Activated CD8-positive, alpha-beta T cell treated with anti-CD3 and anti-CD28 coated beads for 36 hours (primary cell): ENCODE results near the gene NAA25. TPM values are rescaled to one million over a fixed set of nuclear protein-coding genes. Genes with fewer than 3 reads are reported as not detected.
"Not testable (repeated sequence)": the region's sequence is repeated elsewhere in the genome, so short reads cannot be mapped to it uniquely, and the experiment has no call there.

Experiments
- ATAC-seq: fragments of 200-7000 bp; cut with Tn5 transposase; one replicate; pipeline ENCODE4 v1.10.0; 2021; ENCODE audit warnings: mild to moderate bottlenecking, moderate library complexity
- CTCF ChIA-PET: fragments of 350-600 bp; sonication (Branson Sonifier 250); formaldehyde crosslinking; loops from one replicate; lab custom pipeline; 2021; ENCODE audit warnings: antibody characterized with exemption; lab: Charles Lee
- POLR2A ChIA-PET: fragments of 350-600 bp; sonication (Branson Sonifier 250); formaldehyde crosslinking; loops from one replicate; lab custom pipeline; 2021; ENCODE audit warnings: antibody characterized with exemption; lab: Charles Lee
- DNase-seq: peaks from one replicate; pipeline ENCODE4 v3.0.0-alpha.2; 2020
- H3K27ac Mint-ChIP-seq: one replicate; pipeline ENCODE4 v1.8.0; 2021; ENCODE audit warnings: mild to moderate bottlenecking, mixed read lengths
- H3K27me3 Mint-ChIP-seq: one replicate; pipeline ENCODE4 v1.8.0; 2021; ENCODE audit warnings: mixed read lengths
- H3K36me3 Mint-ChIP-seq: one replicate; pipeline ENCODE4 v1.8.0; 2021; ENCODE audit warnings: low read depth, mixed read lengths
- H3K4me1 Mint-ChIP-seq: one replicate; pipeline ENCODE4 v1.8.0; 2021; ENCODE audit warnings: low read depth, mixed read lengths
- H3K4me3 Mint-ChIP-seq: one replicate; pipeline ENCODE4 v1.8.0; 2021; ENCODE audit warnings: mild to moderate bottlenecking, moderate library complexity, mixed read lengths
- H3K9me3 Mint-ChIP-seq: one replicate; pipeline ENCODE4 v1.8.0; 2021; ENCODE audit warnings: mixed read lengths
- intact Hi-C: fragments of 100-400 bp; cut with micrococcal nuclease; formaldehyde crosslinking; loops from one replicate; pipeline ENCODE4 v1.10.0; 2022
- total RNA-seq, 2 experiments: library from RNA; stranded (reverse); gene quantifications; one replicate each; pipeline ENCODE4 v1.2.3, GENCODE V29; 2021
- TF ChIP-seq, protein P1 (sequence below): fragments of 200-600 bp; IDR thresholded peaks from one replicate; pipeline ENCODE4 v1.8.0; 2022; ENCODE audit warnings: antibody characterized with exemption, mild to moderate bottlenecking

Gene NAA25
- total RNA-seq, 2 experiments from 2014 or later = 46.0 to 48.3 TPM

DNA sequence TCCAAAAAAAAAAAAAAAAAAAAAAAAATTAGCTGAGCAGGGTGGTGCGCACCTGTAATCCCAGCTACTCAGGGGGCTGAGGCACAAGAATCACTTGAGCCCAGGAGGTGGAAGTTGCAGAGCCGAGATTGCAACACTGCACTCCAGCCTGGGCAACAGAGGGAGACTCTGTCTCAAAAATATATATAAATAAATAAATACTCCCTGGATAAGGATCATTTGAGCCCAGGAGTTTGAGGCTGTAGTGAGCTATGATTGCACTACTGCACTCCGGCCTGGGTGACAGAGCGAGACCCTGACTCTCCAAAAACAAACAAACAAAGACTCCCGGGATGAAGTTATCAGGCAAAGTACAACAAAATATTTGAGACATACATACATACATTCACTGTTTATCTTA is 3.3 kb upstream of the NAA25 start:
- ChIA-PET CTCF (interaction anchor here (1.1 to 1.8 kb wide), 2 partner anchors 10 to 19 kb away, joined by 4 read pairs; no protein-coding TSS in a partner anchor), POLR2A (interaction anchor here (0.6 to 7.6 kb wide), 2 partner anchors 13 to 262 kb away, joined by 3 to 67 read pairs; partner anchors contain the start of gene TRAFD1)
- Mint-ChIP-seq H3K27me3 (no peaks in the 10 kb centered on the region), H3K36me3 (peaks cover 8% of the 10 kb centered on the region), H3K4me1 (peaks cover 32% of the 10 kb centered on the region), H3K4me3 (no peak overlapping the region), H3K27ac (no peak overlapping the region), H3K9me3 (no peaks in the 10 kb centered on the region)
- TF ChIP-seq, protein P1, sequence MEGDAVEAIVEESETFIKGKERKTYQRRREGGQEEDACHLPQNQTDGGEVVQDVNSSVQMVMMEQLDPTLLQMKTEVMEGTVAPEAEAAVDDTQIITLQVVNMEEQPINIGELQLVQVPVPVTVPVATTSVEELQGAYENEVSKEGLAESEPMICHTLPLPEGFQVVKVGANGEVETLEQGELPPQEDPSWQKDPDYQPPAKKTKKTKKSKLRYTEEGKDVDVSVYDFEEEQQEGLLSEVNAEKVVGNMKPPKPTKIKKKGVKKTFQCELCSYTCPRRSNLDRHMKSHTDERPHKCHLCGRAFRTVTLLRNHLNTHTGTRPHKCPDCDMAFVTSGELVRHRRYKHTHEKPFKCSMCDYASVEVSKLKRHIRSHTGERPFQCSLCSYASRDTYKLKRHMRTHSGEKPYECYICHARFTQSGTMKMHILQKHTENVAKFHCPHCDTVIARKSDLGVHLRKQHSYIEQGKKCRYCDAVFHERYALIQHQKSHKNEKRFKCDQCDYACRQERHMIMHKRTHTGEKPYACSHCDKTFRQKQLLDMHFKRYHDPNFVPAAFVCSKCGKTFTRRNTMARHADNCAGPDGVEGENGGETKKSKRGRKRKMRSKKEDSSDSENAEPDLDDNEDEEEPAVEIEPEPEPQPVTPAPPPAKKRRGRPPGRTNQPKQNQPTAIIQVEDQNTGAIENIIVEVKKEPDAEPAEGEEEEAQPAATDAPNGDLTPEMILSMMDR = no peak
- DNase-seq (no peak), ATAC-seq (no peak)
- intact Hi-C loops = no loop called here

- ChIA-PET POLR2A (interaction anchor here (5.6 to 7.6 kb wide), 2 partner anchors 14 to 20 kb away, joined by 64 to 67 read pairs; partner anchors contain the start of gene TRAFD1), CTCF (interaction anchor here (1.8 kb wide), 1 partner anchor 20 kb away, joined by 4 read pairs; no protein-coding TSS in a partner anchor)
- H3K9me3 Mint-ChIP-seq, DNase-seq, ATAC-seq, H3K27me3 Mint-ChIP-seq, intact Hi-C loops, H3K4me3 Mint-ChIP-seq: not testable (repeated sequence)
- Mint-ChIP-seq H3K4me1 (peaks cover 35% of the 10 kb centered on the region), H3K36me3 (peaks cover 13% of the 10 kb centered on the region), H3K27ac (peak overlapping the region; percentile 75)
Observed at GRCh38 chr12:112110787-112111662, 2.4 kb upstream of the NAA25 start.

DNA sequence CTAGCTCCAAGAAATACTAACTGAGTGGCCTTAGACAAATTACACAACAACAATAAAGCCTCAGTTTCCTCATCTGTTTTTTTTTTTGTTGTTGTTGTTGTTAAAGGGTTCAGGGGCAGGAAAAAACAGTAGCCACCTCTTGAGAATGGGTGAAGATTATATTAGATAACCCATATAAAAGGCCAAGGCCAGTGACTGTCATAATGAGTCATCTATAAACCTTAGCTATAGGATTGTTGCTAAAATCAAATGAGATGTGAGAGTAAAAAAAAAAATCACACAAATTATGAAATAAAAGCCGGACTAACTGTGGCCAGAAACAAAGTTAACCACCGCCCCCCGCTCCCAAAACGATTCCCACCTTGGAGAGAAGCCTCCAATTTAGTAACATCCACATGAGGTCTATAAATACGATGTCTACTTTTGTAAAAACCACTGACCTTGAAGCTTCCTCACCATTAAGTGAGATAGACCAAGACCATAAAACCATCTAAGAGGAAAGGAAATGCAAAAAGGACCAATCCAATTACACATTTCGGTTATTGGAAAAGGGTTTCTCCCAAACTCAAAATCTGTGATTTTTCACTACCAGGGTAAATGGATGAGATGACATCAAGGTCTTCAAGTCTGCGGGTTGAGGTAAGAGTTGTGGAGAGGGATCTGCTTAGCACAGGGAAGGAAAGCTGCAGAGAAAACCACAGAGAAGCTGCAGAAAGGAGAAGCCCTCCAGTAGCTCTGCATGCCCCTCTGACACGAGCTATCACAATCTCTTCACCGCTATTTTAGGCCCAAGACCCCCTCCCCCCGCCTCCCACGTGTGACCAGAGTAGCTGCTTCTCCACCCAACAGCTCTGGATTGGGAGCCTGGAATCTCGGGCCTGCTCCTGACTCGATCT is 1.0 kb downstream of the NAA25 start:
- ChIA-PET CTCF (interaction anchor here (0.7 to 2.7 kb wide), 5 partner anchors 10 to 81 kb away, joined by 3 to 15 read pairs (median 5); partner anchors contain the start of gene TRAFD1), POLR2A (interaction anchor here (0.7 to 6.0 kb wide), 15 partner anchors 9 to 321 kb away, joined by 3 to 117 read pairs (median 5); partner anchors contain the start of genes ERP29, TMEM116 and TRAFD1)
- Mint-ChIP-seq H3K4me1 (peaks cover 49% of the 10 kb centered on the region), H3K36me3 (peaks cover 32% of the 10 kb centered on the region), H3K27ac (peak overlapping the region; percentile 96), H3K27me3 (no peaks in the 10 kb centered on the region), H3K9me3 (no peaks in the 10 kb centered on the region), H3K4me3 (peak overlapping the region; percentile 91)
- intact Hi-C loops = no loop called here
- TF ChIP-seq, protein P1 = no peak
- ATAC-seq (no peak), DNase-seq (peak; percentile 54)

GRCh38 chr12:112105891-112106290 is 2.7 kb downstream of the NAA25 start:
- no peak for ATAC-seq
- POLR2A ChIA-PET = interaction anchor here (0.6 to 6.0 kb wide), 10 partner anchors 8 to 46 kb away, joined by 3 to 117 read pairs (median 5); partner anchors contain the start of gene TRAFD1

More at GRCh38 chr12:112105891-112106290, 2.7 kb downstream of the NAA25 start:
- Mint-ChIP-seq H3K27ac (peak overlapping the region; percentile 2), H3K4me3 (no peak overlapping the region), H3K36me3 (peaks cover 38% of the 10 kb centered on the region), H3K9me3 (no peaks in the 10 kb centered on the region), H3K4me1 (peaks cover 47% of the 10 kb centered on the region), H3K27me3 (no peaks in the 10 kb centered on the region)
- DNase-seq = no peak
- intact Hi-C loops = no loop called here
- CTCF ChIA-PET = interaction anchor here (0.8 to 2.7 kb wide), 3 partner anchors 9 to 27 kb away, joined by 3 to 15 read pairs (median 5); no protein-coding TSS in a partner anchor
- TF ChIP-seq, protein P1 = no peak
